ENCODE data around the gene CRAT.

The CRAT gene

DNA sequence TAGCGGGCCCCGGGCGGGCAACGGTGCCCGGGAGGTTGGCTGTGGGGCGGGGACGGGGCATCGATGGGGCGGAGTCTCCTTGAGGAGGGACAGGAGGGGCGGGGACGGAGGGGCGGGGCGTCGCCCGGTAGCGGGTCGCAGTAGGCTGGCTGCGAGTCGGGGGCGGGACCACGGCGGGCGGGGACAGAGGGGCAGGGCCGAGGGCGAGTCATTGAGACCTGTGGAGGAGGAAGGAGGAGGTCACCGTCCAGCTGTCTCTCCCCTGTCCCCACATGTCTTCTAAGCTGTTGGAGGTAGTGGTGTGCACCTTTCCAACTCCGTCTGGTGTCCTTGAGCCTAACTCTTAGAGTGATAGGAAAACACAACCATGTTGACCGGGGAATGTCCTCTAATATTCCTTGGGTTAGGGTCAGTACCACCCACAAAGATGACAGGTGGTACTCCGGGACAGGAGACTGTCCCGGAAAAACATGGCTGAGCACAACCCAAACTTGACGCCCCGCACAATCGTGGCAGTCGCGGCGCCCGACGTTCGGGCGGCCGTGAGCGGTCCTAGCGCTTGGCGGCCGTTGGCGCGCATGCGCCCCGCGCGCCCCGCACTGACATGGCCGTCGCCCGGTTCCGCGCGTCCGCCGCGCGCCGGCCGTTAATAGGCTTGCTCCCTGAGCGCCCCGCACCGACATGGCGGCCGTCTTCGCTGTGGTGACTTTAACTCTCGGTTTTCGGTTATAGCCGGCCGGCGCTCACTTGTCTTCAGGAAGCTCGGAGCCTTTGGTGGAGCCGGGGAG lies at the start of gene CRAT, which contains the start of gene PTPA:
Gene CRAT (minus strand): TSS at position 54 of the 788 bp plus-strand sequence. CDS start 284 bp downstream, outside the sequence.
Gene PTPA (plus strand): TSS at position 676 of the 788 bp plus-strand sequence. CDS start 186 bp downstream, outside the sequence.
- no peak for FAIRE-seq

DNA sequence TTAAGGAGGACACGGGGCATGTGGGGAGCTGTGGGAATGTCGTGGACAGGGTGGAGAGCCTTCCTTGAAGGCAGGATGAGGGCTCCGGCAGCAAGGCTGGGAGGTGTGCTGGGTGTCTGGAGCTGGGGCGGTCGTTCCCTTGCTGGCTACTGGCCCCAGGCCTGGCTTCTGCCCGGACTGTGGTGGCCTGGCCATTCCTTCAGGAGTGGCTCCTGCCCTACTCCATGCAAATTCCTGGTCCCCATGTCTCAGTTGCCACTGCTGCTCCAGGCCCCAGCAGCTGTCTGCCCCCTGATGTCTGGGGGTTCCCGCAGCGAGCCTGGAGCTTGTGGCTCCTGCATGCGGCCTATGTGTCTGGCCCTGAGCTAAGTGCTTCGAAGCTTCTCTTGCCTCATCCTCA lies 45.6 kb upstream of the CRAT start:
- FAIRE-seq = no peak

DNA sequence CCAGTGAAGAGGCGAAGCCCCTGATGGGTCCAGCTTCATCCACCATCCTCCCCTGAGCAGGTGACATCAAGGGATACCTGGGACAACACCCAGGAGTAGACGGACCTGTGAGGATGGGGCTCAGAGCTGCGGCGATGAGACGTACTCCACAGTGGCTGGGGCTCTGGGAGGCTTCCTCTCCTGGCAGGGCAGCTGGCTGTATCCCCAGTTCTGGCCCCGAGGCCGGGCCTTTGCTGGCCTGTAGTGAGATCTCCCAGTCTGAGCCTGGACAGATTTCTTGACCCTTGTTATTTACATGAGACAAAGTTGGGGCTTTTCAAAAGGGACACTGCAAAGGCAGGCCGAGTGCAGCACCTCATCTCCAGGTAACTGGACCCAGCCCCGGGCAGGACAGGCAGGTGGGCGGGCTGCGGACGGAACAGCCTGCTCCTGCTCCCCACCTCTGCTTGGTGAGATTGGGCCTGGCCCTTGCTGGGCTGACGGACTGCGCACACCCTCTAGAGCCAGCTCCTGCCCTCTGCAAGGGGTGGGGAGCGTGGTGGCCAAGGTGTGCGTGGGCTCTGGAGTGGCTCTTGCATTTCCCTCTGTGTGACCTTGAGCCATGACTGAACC lies 44.4 kb upstream of the CRAT start:
- no peak for FAIRE-seq

- FAIRE-seq = no peak
Measured at GRCh38 chr9:129151469-129151868, 40.9 kb upstream of the CRAT start.

DNA sequence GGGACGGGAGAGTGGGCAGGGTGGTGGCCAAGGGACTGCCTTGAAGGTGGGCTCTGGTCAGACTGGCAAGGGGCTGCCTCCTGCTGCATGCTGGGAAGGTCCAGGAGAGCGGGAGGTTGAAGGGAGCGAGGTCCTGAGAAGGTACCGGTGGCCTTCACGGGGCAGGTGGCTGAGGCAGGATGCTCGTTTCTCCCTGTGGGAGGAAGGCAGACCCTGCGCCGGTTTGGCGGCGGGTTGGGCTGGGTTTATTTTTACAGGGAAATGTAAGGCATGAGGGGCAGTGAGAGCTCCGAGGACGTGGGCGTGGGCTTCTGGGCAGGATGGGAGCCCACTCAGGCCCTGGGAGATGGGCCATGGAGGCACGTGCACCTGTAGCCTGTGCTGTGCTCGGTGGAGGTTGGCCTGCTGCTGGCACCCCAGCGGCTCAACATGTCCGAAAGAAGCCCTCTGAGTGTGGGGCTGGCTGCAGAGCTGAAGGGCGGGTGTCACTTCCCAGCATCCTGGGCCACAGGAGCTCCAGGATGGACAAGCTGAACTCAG lies 40.1 kb upstream of the CRAT start:
- no peak for FAIRE-seq

DNA sequence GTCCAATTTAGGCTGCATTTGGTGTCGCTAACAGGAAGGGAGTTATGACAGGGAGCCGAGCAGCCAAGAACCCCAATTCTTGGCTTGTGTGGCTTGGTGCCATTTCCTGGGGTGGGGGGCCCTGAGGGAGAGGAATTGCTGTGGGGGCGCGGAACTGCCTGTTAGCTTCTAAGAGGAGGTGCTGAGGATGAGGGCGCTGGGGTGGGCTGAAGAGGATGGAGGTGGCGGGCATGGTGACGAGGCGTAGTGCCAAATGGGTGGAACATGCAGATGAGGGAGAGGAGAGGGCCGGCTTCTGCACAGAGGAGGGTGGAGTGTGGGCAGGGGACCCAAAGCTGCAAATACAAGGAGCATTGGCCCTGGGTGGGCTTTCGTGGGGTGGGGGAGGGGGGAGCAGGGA lies 39.5 kb upstream of the CRAT start:
- no peak for FAIRE-seq

DNA sequence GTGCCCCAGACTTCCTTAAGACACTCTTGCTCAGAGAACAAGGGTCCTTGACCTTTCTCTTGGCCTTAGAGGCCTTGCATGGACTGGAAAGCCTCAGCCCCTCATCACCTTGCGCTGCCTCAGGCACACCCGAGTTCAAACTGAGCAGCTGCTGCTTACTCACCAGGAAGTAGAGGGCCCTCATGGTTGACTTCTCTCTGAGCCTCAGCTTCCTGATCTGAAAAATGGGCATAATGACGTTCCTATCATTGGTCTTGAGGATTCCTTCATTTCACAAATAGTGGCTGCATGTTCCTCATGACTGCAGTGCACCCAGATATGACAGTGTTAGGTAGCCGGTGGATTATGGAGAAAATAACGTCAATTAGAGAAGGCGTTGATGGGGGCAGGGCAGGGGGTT lies 38.8 kb upstream of the CRAT start:
- FAIRE-seq = no peak

GRCh38 chr9:129148463-129149204 lies 38.0 kb upstream of the CRAT start:
- no peak for FAIRE-seq

DNA sequence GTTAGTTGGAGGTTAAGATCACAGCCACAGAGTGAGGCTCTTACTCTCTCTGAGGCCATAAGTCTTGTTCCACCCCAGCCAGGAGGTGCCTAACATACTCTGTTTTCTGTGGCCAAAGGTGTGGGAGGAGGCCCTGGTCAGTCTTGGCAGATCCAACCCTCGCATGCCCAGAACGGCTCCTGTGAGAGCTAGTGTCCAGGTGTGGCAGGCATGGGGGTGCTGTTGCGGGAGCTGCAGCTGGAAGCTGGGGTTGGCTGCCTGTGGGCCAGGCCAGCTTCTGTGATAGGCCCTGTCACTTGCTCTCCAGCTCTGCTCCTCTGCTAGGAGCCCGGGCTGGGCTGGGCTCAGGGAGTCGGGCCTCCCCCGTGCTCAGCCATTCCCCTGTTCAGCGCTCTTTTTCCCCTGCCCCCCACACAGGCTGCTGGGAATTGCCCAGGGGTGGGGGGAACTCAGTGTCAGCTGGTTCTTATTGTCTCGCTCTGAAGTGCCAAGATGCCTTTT lies 35.9 kb upstream of the CRAT start:
- FAIRE-seq = no peak

DNA sequence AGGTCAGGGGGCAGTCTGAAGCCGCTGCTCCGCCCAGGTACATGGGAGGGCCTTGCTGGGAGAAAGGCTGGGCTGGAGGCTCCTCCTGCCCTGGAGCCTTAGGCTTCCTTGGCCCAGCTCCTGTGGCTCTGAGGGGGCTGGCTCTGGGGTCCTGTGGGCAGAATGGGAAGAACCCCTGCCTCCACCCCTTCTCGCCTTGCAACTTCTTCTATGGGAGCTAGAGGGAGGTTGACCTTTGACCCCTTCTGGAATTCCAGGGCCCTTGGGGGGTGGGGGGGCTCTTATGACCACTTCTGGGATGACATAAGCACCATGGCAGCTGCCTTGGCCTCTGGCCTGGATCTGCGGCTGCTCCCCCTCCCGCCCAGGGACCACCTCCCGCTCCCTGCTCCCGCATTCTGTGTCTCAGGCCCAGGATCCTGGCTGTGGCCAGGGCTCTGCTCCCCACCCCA lies 35.3 kb upstream of the CRAT start:
- no peak for FAIRE-seq

- no peak for FAIRE-seq
Measured at GRCh38 chr9:129145316-129145715, 34.7 kb upstream of the CRAT start.

DNA sequence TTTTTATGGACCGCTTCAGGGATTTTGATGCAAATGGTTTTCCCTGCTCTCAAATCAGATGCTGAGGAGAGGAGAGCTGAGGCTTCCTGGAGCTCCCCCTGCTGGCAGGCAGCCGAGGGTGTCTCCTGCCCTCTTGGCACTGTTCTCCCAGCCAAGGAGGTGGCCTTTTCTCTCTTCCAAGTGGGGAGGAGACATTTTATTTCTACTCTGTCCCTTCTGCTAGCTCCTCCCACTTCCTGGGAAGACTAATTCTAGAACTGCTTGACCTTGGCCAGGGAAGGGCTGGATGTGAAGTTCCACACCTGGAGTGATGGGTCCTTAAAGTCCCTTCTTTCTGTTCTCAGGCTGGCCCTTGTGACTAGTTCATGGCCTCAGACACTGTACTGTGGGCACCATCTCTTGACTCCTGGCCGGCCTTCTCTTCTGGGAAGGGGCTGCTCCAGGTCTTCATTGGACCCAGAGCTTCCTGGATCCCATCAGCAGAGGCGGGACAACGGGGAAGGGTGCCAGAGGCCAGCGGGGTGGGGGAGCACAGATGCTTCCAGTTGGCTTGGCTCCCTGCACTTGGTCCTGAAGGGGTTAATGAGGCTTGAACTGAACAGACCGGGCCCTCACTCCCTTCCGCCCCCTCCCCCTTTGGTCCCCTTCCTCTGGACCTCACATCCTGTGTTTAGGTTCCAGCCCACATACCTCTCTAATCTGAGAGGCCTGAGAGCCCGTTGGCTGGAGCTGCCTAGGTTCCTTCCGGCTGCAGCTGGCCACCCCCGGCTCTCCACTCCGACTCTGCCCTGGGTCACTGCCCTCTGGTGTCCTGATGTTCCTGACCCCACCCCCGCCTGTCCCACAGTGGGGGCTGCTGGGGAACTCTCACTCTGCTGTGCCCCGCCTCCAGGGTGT lies 32.7 kb upstream of the CRAT start:
- FAIRE-seq = no peak

GRCh38 chr9:129142138-129142935 lies 31.7 kb upstream of the CRAT start:
- FAIRE-seq = no peak

- no peak for FAIRE-seq
Measured at GRCh38 chr9:129141066-129142041, 30.8 kb upstream of the CRAT start.

DNA sequence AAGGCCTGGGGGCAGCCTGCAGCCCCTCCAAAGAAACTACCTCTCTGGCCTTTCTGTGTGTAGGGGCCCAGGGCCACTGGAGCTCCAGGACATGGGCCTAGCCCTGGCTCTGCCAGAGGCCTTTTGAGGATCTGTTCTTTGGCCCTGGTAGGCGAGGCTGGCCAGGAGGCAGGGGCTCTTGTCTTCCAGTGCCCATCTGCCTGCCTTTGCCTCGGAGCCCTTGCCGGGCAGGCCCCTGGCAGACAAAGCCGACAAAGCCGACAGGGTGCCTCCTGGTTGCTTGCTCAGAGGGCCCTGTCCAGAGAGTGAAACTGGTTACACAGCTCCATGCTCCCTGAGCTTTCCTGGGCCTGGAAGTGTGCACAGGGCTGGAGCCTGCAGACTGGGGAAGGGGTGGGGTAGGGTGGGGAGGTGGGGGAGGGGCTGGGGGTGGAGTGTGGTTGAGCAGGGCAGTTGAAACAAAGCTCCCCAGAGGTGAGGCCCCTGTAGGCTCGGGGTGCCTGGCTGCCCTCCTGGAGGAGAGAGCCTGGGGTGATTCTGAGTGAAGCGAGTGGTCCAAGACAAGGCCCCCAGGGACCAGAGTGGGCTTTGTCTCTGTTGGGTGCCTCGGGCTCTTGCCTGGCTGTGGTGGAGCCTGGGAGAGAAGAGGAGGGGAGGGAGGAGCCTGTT lies 29.9 kb upstream of the CRAT start:
- no peak for FAIRE-seq

- FAIRE-seq = no peak
Measured at GRCh38 chr9:129139993-129140396, 29.4 kb upstream of the CRAT start.

GRCh38 chr9:129139233-129139992 lies 28.8 kb upstream of the CRAT start:
- FAIRE-seq = no peak

GRCh38 chr9:129138476-129139232 lies 28.1 kb upstream of the CRAT start:
- no peak for FAIRE-seq
